ENCODE results near the gene CDH23.

CDH23 gene

DNA sequence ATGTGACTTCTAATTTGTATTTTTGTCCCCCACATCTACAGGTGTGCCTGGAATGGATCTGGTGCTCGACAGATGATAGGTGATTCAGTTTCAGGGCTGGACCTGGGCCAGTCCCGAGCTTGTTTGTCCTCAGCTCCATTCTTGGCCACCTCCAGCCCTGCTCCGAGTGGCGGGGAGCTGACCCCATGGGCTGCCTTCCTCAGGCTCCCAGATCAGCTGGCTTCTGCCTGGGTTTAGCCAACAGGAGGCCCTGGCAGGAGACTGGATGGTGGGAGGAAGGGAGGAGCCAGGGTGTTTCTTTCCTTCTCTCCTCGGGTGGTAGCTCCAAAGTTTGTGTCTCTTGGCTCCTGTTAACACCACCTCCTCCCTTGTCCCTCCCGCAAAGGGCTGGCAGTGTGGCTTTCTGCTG is 75.2 kb downstream of the CDH23 start:
- Histone ChIP-seq H3K4me1 (ENCODE audit: low read length) (no peaks in the 10 kb centered on the region), H3K79me2 (ENCODE audit: low read length) (no peaks in the 10 kb centered on the region), H2AFZ (ENCODE audit: low read length) (no peak overlapping the region), H3K4me2 (ENCODE audit: low read depth, low read length) (no peak overlapping the region), H3K9me2 (replicated peaks; ENCODE audit: insufficient read depth, low read length) (no peaks in the 10 kb centered on the region), H3K9ac (ENCODE audit: low read length) (no peak overlapping the region), H3F3A (ENCODE audit: insufficient read depth, low read length) (no peaks in the 10 kb centered on the region), H3K36me3 (replicated peaks; ENCODE audit: insufficient read depth, low read length) (no peaks in the 10 kb centered on the region), H3K9me3 (replicated peaks; ENCODE audit: insufficient read depth, low read length) (no peaks in the 10 kb centered on the region), H4K20me1 (ENCODE audit: insufficient read depth, low read length) (no peaks in the 10 kb centered on the region), H3K27me3 (replicated peaks; ENCODE audit: insufficient read depth, low read length) (peaks cover 38% of the 10 kb centered on the region), H3K4me3 (ENCODE audit: low read length) (no peak overlapping the region), H3K27ac (ENCODE audit: low read length) (no peak overlapping the region)
- no peak for DNase-seq
- TF ChIP-seq EZH2phosphoT487 (IDR thresholded peaks at IDR 0.05; ENCODE audit: low read length) (no peak), EZH2 (optimal IDR thresholded peaks at IDR 0.05; ENCODE audit: low read depth, low read length) (no peak)
- TF ChIP-seq, protein P1, sequence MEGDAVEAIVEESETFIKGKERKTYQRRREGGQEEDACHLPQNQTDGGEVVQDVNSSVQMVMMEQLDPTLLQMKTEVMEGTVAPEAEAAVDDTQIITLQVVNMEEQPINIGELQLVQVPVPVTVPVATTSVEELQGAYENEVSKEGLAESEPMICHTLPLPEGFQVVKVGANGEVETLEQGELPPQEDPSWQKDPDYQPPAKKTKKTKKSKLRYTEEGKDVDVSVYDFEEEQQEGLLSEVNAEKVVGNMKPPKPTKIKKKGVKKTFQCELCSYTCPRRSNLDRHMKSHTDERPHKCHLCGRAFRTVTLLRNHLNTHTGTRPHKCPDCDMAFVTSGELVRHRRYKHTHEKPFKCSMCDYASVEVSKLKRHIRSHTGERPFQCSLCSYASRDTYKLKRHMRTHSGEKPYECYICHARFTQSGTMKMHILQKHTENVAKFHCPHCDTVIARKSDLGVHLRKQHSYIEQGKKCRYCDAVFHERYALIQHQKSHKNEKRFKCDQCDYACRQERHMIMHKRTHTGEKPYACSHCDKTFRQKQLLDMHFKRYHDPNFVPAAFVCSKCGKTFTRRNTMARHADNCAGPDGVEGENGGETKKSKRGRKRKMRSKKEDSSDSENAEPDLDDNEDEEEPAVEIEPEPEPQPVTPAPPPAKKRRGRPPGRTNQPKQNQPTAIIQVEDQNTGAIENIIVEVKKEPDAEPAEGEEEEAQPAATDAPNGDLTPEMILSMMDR (IDR thresholded peaks at IDR 0.05; ENCODE audit: low read length), result no peak

DNA sequence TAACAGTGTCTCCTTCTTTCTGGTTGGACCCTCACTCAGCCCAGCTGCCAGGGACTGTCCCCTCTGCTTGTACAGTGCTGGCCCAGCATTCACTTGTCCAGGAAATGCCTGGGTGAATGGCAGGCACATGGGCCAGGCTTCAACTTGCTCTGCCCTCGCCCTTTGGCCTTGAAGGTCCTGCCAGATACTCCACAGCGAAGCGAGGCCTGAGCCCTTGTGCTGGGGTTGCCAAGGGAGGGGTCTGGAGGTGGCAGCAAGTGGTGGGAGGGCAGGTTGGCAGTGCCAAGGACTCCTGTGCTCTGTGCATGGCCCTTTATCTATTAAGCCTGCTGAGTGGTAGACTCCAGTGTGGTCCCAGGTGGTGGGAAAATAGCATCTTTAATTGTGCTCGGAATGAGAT is 75.7 kb downstream of the CDH23 start:
- H3K36me3 ChIP-seq (replicated peaks; ENCODE audit: insufficient read depth, low read length), result no peaks in the 10 kb centered on the region
- H3K9me3 ChIP-seq (replicated peaks; ENCODE audit: insufficient read depth, low read length), result no peaks in the 10 kb centered on the region
- no peak for DNase-seq
- no peaks in the 10 kb centered on the region for H3K9me2 ChIP-seq (replicated peaks; ENCODE audit: insufficient read depth, low read length)
- no peak overlapping the region for H3K4me3 ChIP-seq (ENCODE audit: low read length)
- H2AFZ ChIP-seq (ENCODE audit: low read length), result no peak overlapping the region
- no peak overlapping the region for H3K4me2 ChIP-seq (ENCODE audit: low read depth, low read length)
- H4K20me1 ChIP-seq (ENCODE audit: insufficient read depth, low read length), result no peaks in the 10 kb centered on the region
- no peaks in the 10 kb centered on the region for H3K4me1 ChIP-seq (ENCODE audit: low read length)
- H3K9ac ChIP-seq (ENCODE audit: low read length), result no peak overlapping the region
- peaks cover 43% of the 10 kb centered on the region for H3K27me3 ChIP-seq (replicated peaks; ENCODE audit: insufficient read depth, low read length)
- H3K27ac ChIP-seq (ENCODE audit: low read length), result no peak overlapping the region
- no peaks in the 10 kb centered on the region for H3K79me2 ChIP-seq (ENCODE audit: low read length)
- no peaks in the 10 kb centered on the region for H3F3A ChIP-seq (ENCODE audit: insufficient read depth, low read length)
- no peak for TF ChIP-seq EZH2 (optimal IDR thresholded peaks at IDR 0.05; ENCODE audit: low read depth, low read length)
- TF ChIP-seq, protein P1 (IDR thresholded peaks at IDR 0.05; ENCODE audit: low read length), result no peak
- TF ChIP-seq EZH2phosphoT487 (IDR thresholded peaks at IDR 0.05; ENCODE audit: low read length), result no peak

DNA sequence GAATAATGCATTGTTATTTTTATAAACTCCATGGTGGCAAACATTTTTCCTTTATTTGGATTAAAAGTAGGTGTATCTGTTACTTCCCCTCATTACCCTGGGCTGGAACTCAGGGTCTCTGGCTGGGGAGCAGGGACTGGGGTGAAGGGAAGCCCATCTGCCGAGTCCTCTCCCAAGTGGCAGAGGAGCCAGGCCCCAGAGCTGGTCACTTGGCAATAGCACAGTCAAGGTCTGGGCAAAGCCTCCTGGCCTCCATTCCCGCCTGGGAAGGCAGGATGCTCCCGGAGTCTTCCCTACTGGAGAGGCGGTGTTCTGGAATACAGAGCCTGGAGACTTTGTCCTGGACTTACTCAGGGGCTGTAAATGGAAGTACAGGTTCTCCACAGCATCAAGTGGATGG is 76.2 kb downstream of the CDH23 start:
- H3K9me2 ChIP-seq (replicated peaks; ENCODE audit: insufficient read depth, low read length), result no peaks in the 10 kb centered on the region

DNA sequence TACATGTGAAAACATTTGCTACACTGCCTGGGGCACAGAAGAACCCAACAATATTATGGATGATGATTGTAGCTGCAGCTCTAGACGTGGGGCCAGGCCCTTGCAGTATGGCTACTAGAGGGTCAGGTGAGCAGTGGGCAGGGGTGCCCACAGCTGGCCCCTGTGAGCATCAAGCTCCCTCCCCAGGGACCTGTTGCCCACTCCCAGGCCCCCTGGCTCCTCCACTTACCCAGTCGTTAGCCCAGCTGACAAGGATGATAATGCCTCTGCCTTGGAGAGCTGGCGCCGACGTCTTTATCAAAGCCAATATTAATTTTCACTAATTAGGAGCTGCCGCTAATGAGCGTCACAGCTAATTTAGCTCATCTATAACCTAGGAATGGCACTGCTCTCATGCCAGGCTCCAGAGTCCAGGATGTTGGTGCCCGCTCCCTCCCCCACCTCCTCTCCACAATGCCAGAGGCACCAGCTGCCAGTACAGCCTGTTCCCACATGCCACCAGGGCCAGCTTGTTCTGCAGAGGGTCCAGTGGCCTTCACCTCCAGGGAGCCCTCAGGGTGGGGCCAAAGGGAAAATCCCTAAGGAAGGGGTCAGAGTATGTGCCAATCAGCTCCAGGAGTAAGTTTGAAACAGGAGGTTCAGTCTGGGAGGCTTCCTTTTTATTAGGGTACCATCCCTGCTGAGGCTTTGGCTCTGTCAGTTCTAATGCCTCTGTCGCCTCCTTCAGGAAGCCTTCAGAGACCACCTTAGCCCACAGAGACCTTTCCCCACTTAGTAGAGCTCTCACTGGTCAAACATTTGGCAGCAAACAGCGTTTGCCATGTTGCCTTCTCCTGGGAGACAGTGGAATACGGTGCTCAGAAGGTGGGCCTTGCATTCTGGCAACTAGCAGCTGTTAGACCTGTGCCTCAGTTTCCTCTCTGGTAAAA is 77.2 kb downstream of the CDH23 start:
- peaks cover 55% of the 10 kb centered on the region for H3K27me3 ChIP-seq (replicated peaks; ENCODE audit: insufficient read depth, low read length)
- no peak for DNase-seq
- no peaks in the 10 kb centered on the region for H3K79me2 ChIP-seq (ENCODE audit: low read length)
- H3K9me3 ChIP-seq (replicated peaks; ENCODE audit: insufficient read depth, low read length), result no peaks in the 10 kb centered on the region
- no peak overlapping the region for H2AFZ ChIP-seq (ENCODE audit: low read length)
- TF ChIP-seq EZH2phosphoT487 (IDR thresholded peaks at IDR 0.05; ENCODE audit: low read length), result no peak
- TF ChIP-seq, protein P1 (IDR thresholded peaks at IDR 0.05; ENCODE audit: low read length), result no peak
- no peaks in the 10 kb centered on the region for H3K9me2 ChIP-seq (replicated peaks; ENCODE audit: insufficient read depth, low read length)
- no peak overlapping the region for H3K27ac ChIP-seq (ENCODE audit: low read length)
- no peak overlapping the region for H3K4me3 ChIP-seq (ENCODE audit: low read length)
- no peaks in the 10 kb centered on the region for H4K20me1 ChIP-seq (ENCODE audit: insufficient read depth, low read length)
- H3K4me2 ChIP-seq (ENCODE audit: low read depth, low read length), result no peak overlapping the region
- no peak overlapping the region for H3K9ac ChIP-seq (ENCODE audit: low read length)
- H3K36me3 ChIP-seq (replicated peaks; ENCODE audit: insufficient read depth, low read length), result no peaks in the 10 kb centered on the region
- no peaks in the 10 kb centered on the region for H3K4me1 ChIP-seq (ENCODE audit: low read length)
- H3F3A ChIP-seq (ENCODE audit: insufficient read depth, low read length), result no peaks in the 10 kb centered on the region

More for the DNA sequence above, 76.2 kb downstream of the CDH23 start:
- Histone ChIP-seq H3K27me3 (replicated peaks; ENCODE audit: insufficient read depth, low read length) (peaks cover 47% of the 10 kb centered on the region), H3K4me1 (ENCODE audit: low read length) (no peaks in the 10 kb centered on the region), H4K20me1 (ENCODE audit: insufficient read depth, low read length) (no peaks in the 10 kb centered on the region), H3K9me3 (replicated peaks; ENCODE audit: insufficient read depth, low read length) (no peaks in the 10 kb centered on the region), H3F3A (ENCODE audit: insufficient read depth, low read length) (no peaks in the 10 kb centered on the region), H3K9ac (ENCODE audit: low read length) (no peak overlapping the region), H3K79me2 (ENCODE audit: low read length) (no peaks in the 10 kb centered on the region), H3K4me3 (ENCODE audit: low read length) (no peak overlapping the region), H3K4me2 (ENCODE audit: low read depth, low read length) (no peak overlapping the region), H2AFZ (ENCODE audit: low read length) (no peak overlapping the region), H3K27ac (ENCODE audit: low read length) (no peak overlapping the region), H3K36me3 (replicated peaks; ENCODE audit: insufficient read depth, low read length) (no peaks in the 10 kb centered on the region)
- TF ChIP-seq EZH2phosphoT487 (IDR thresholded peaks at IDR 0.05; ENCODE audit: low read length), result no peak
- DNase-seq, result no peak

Measured in MM.1S (cell line).